ENCODE data around the gene MORC2. TPM values are rescaled to one million over a fixed set of nuclear protein-coding genes. Genes with fewer than 3 reads are reported as not detected.

The MORC2 gene
- total RNA-seq, 1 donor from 2014 or later = 19.3 TPM

DNA sequence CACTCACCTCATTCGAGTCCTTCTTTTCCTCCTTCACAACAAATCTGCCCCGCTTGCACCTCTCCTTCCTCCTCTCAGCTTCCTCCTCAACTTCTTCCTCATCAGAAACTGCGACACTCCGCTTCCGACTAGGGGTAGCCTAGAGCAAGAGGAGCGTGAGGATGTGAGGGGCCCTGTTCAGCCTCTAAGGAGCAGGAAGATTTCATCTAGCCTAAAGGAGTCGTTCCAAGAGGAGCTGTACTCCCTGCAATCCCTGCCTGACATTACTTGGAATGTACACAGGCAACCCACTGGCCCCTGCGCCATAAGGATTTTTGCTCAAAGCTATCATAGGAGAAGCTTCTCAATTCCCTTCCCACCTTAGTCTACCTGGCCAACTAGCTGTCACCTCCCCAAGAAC, 34.5 kb downstream of the MORC2 start:
- intact Hi-C loops (cut with DNase I) = no loop called here
- no peak for ATAC-seq
- Histone ChIP-seq H3K4me3 (no peak overlapping the region), H3K36me3 (peaks cover 99% of the 10 kb centered on the region), H3K27me3 (ENCODE audit: low read depth) (no peaks in the 10 kb centered on the region), H3K27ac (no peak overlapping the region), H3K9me3 (no peaks in the 10 kb centered on the region), H3K4me1 (no peaks in the 10 kb centered on the region)
- DNase-seq = no peak
- no peak for TF ChIP-seq CTCF (IDR thresholded peaks at IDR 0.05)

- H3K9me3 ChIP-seq = no peaks in the 10 kb centered on the region
- no peak for TF ChIP-seq CTCF (IDR thresholded peaks at IDR 0.05)
Measured at GRCh38 chr22:30933457-30933856, 35.1 kb downstream of the MORC2 start.

DNA sequence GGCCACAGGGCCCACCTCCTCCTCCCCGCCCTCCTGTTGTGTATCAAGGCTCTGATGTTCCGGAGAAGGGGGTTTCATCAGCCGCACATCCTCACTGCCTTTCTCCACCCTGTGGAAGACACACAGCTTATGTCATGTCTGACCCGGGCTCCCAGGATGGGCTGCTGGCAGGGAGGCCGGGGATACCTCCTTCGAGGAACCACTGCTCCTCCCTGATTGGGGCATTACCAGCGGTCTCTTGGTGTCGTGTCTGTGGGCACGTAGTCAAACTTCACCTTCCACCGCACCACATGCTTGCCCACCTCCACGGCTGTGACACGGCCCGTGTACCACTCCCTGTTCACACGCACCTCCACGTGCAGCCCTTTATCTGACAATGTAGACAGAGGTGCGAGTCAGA, 35.9 kb downstream of the MORC2 start:
- Histone ChIP-seq H3K27me3 (ENCODE audit: low read depth) (no peaks in the 10 kb centered on the region), H3K4me1 (no peaks in the 10 kb centered on the region), H3K27ac (no peak overlapping the region), H3K4me3 (no peak overlapping the region), H3K36me3 (peaks cover 99% of the 10 kb centered on the region), H3K9me3 (no peaks in the 10 kb centered on the region)
- no peak for ATAC-seq
- intact Hi-C loops (cut with DNase I) = no loop called here
- no peak for TF ChIP-seq CTCF (IDR thresholded peaks at IDR 0.05)
- DNase-seq = no peak

More at GRCh38 chr22:30933457-30933856, 35.1 kb downstream of the MORC2 start:
- ATAC-seq (no peak), DNase-seq (no peak)
- intact Hi-C loops (cut with DNase I) = no loop called here
- Histone ChIP-seq H3K4me1 (no peaks in the 10 kb centered on the region), H3K27ac (no peak overlapping the region), H3K36me3 (peaks cover 99% of the 10 kb centered on the region), H3K4me3 (no peak overlapping the region), H3K27me3 (ENCODE audit: low read depth) (no peaks in the 10 kb centered on the region)

DNA sequence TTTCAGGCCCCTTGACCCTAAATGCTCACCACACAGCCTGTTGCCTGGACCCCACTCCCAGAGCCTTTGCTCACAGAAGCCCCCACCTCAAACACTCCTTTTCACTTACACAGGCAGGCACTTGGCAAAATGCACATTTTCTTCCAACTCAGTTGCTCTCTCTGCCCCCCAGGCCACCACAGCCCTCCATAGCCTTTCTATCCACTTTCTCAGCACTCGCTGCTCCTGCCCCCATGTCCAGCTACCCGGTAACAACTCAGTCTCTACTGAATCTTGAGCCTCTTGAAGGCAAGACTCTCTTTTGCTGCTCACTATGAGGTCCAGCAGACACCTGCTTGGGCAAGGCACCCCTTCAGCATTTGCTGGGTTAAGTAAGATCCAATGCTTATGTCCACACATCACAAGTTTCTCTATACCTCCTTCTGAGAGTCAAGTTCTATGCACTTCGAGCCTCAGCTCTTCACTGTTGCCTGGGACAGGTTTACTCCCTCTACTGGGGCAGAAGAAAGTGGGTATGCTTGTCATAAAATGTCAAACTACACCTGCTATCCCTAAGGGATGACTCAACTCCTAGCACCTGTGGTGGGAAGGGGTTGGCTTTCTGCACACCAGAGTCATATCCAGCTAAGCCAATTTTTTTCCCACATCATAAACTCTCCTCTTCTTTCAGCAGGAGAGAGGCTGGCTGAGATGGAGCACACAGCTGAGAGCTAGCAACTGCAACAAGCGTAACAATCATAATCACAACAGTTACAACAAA, 36.9 kb downstream of the MORC2 start:
- TF ChIP-seq CTCF (IDR thresholded peaks at IDR 0.05) = no peak
- Histone ChIP-seq H3K9me3 (no peaks in the 10 kb centered on the region), H3K36me3 (peaks cover 99% of the 10 kb centered on the region), H3K4me1 (no peaks in the 10 kb centered on the region), H3K4me3 (no peak overlapping the region), H3K27ac (no peak overlapping the region), H3K27me3 (ENCODE audit: low read depth) (no peaks in the 10 kb centered on the region)
- ATAC-seq (no peak), DNase-seq (no peak)
- intact Hi-C loops (cut with DNase I) = no loop called here

GRCh38 chr22:30930228-30930627, 38.3 kb downstream of the MORC2 start:
- H3K4me1 ChIP-seq = no peaks in the 10 kb centered on the region
- H3K36me3 ChIP-seq = peaks cover 99% of the 10 kb centered on the region
- H3K27ac ChIP-seq = no peak overlapping the region
- intact Hi-C loops (cut with DNase I) = no loop called here
- H3K27me3 ChIP-seq (ENCODE audit: low read depth) = no peaks in the 10 kb centered on the region
- no peaks in the 10 kb centered on the region for H3K9me3 ChIP-seq
- no peak overlapping the region for H3K4me3 ChIP-seq
- no peak for ATAC-seq
- no peak for TF ChIP-seq CTCF (IDR thresholded peaks at IDR 0.05)
- DNase-seq = no peak

Measured in lower lobe of right lung (tissue), 2 donors.